WTC11 (cell line): ENCODE results near the gene SP2. TPM values are rescaled to one million over a fixed set of nuclear protein-coding genes. Genes with fewer than 3 reads are reported as not detected.

ENCODE experiments used
- ATAC-seq: fragments of 200-7000 bp; cut with Tn5 transposase; 2 replicates; pipeline ENCODE4 v1.10.0; 2021; ENCODE audit warnings: mild to moderate bottlenecking, moderate library complexity
- CTCF ChIA-PET: fragments of 300-600 bp; sonication (Branson Sonifier 250); formaldehyde crosslinking; loops from one replicate; lab custom pipeline; 2021; ENCODE audit warnings: antibody characterized with exemption; lab: Charles Lee
- POLR2A ChIA-PET: fragments of 350-600 bp; sonication (Branson Sonifier 250); formaldehyde crosslinking; loops from one replicate; lab custom pipeline; 2021; ENCODE audit warnings: antibody characterized with exemption; lab: Charles Lee
- DNase-seq: peaks from one replicate; pipeline ENCODE4 v3.0.0; 2021; ENCODE audit warnings: low spot score
- H3K27ac Mint-ChIP-seq: 2 replicates; pipeline ENCODE4 v1.8.0; 2021; ENCODE audit warnings: mixed read lengths
- H3K27me3 Mint-ChIP-seq: 2 replicates; pipeline ENCODE4 v1.8.0; 2021; ENCODE audit warnings: low read depth, mild to moderate bottlenecking, moderate library complexity, mixed read lengths
- H3K36me3 Mint-ChIP-seq: 2 replicates; pipeline ENCODE4 v1.8.0; 2021; ENCODE audit warnings: mixed read lengths
- H3K4me1 Mint-ChIP-seq: 2 replicates; pipeline ENCODE4 v1.8.0; 2022; ENCODE audit warnings: mixed read lengths
- H3K4me3 Mint-ChIP-seq: 2 replicates; pipeline ENCODE4 v1.8.0; 2021; ENCODE audit warnings: mild to moderate bottlenecking, moderate library complexity, mixed read lengths
- H3K9me3 Mint-ChIP-seq: 2 replicates; pipeline ENCODE4 v1.8.0; 2021; ENCODE audit warnings: mixed read lengths
- AR ChIP-seq: fragments of 250-450 bp; sonication (Bioruptor Pico); IDR thresholded peaks from 2 replicates; pipeline ENCODE4 v1.9.0; 2021; ENCODE audit warnings: mild to moderate bottlenecking
- ARID4B ChIP-seq: sonication (generic); formaldehyde crosslinking; IDR thresholded peaks from 2 replicates; pipeline ENCODE4 v1.8.0; 2023; ENCODE audit warnings: missing genetic modification reagents, mild to moderate bottlenecking, borderline replicate concordance
- CREB1 ChIP-seq: sonication (generic); formaldehyde crosslinking; IDR thresholded peaks from 2 replicates; pipeline ENCODE4 v1.8.0; 2023; ENCODE audit warnings: mild to moderate bottlenecking, missing genetic modification reagents
- ERG ChIP-seq: fragments of 250-450 bp; sonication (Bioruptor Pico); IDR thresholded peaks from 2 replicates; pipeline ENCODE4 v1.8.0; 2021; ENCODE audit warnings: mild to moderate bottlenecking
- ETV6 ChIP-seq: sonication (generic); formaldehyde crosslinking; IDR thresholded peaks from 2 replicates; pipeline ENCODE4 v1.8.1; 2022; ENCODE audit warnings: mild to moderate bottlenecking, missing genetic modification reagents
- FOXP4 ChIP-seq: sonication (generic); formaldehyde crosslinking; IDR thresholded peaks from 2 replicates; pipeline ENCODE4 v1.8.0; 2022; ENCODE audit warnings: mild to moderate bottlenecking, missing genetic modification reagents
- IRF2 ChIP-seq: sonication (generic); formaldehyde crosslinking; IDR thresholded peaks from 2 replicates; pipeline ENCODE4 v1.8.0; 2022; ENCODE audit warnings: low read depth, missing genetic modification reagents, borderline replicate concordance
- JAZF1 ChIP-seq: fragments of 250-450 bp; sonication (Bioruptor Pico); IDR thresholded peaks from 2 replicates; pipeline ENCODE4 v1.9.0; 2021; ENCODE audit warnings: moderate library complexity, mild to moderate bottlenecking, inconsistent platforms
- RORB ChIP-seq: fragments of 250-450 bp; sonication (Bioruptor Pico); IDR thresholded peaks from 2 replicates; pipeline ENCODE4 v1.9.0; 2021; ENCODE audit warnings: mild to moderate bottlenecking
- SMAD3 ChIP-seq: sonication (generic); formaldehyde crosslinking; IDR thresholded peaks from 2 replicates; pipeline ENCODE4 v1.8.0; 2022; ENCODE audit warnings: missing genetic modification reagents, mild to moderate bottlenecking, borderline replicate concordance
- SOX15 ChIP-seq: fragments of 250-450 bp; sonication (Bioruptor Pico); IDR thresholded peaks from 2 replicates; pipeline ENCODE4 v1.9.0; 2021; ENCODE audit warnings: mild to moderate bottlenecking
- SP1 ChIP-seq: sonication (generic); formaldehyde crosslinking; conservative IDR thresholded peaks from 2 replicates; pipeline ENCODE4 v1.8.1; 2022; ENCODE audit warnings: missing genetic modification reagents
- ZMAT4 ChIP-seq: fragments of 250-450 bp; sonication (Bioruptor Pico); IDR thresholded peaks from 2 replicates; pipeline ENCODE4 v1.9.0; 2021; ENCODE audit warnings: mild to moderate bottlenecking
- ZNF121 ChIP-seq: sonication (generic); formaldehyde crosslinking; IDR thresholded peaks from 2 replicates; pipeline ENCODE4 v1.8.0; 2023; ENCODE audit warnings: missing genetic modification reagents
- ZNF232 ChIP-seq: sonication (generic); formaldehyde crosslinking; IDR thresholded peaks from 2 replicates; pipeline ENCODE4 v1.8.0; 2022; ENCODE audit warnings: mild to moderate bottlenecking, missing genetic modification reagents
- ZNF281 ChIP-seq: sonication (generic); formaldehyde crosslinking; IDR thresholded peaks from 2 replicates; pipeline ENCODE4 v1.8.0; 2023; ENCODE audit warnings: mild to moderate bottlenecking, missing genetic modification reagents
- ZNF425 ChIP-seq: fragments of 250-450 bp; sonication (Bioruptor Pico); conservative IDR thresholded peaks from 2 replicates; pipeline ENCODE4 v1.9.0; 2021; ENCODE audit warnings: mild to moderate bottlenecking
- total RNA-seq: library from RNA; stranded (reverse); gene quantifications from 3 replicates; pipeline ENCODE4 v1.2.3, GENCODE V29; 2021

Gene SP2
- total RNA-seq, 1 experiment from 2014 or later: 9.9 TPM

GRCh38 chr17:47973541-47973940 is 77.5 kb downstream of the SP2 start:
- ChIA-PET CTCF (interaction anchor here (1.1 to 7.3 kb wide), 2 partner anchors 27 to 42 kb away, joined by 5 to 242 read pairs; no protein-coding TSS in a partner anchor), POLR2A (no interaction called here)
- no peak for TF ChIP-seq ZNF281
- TF ChIP-seq AR: no peak
- TF ChIP-seq FOXP4: no peak
- no peak for TF ChIP-seq ZNF121 (CRISPR knock-in tag)
- no peak for TF ChIP-seq CREB1 (CRISPR knock-in tag)
- no peak for TF ChIP-seq ZNF232
- TF ChIP-seq SOX15: no peak
- no peak for TF ChIP-seq ERG
- TF ChIP-seq JAZF1 (CRISPR knock-in tag): no peak
- TF ChIP-seq ARID4B (CRISPR knock-in tag): no peak
- no peak for TF ChIP-seq ZMAT4 (CRISPR knock-in tag)
- no peak for TF ChIP-seq ZNF425 (CRISPR knock-in tag)
- TF ChIP-seq RORB (CRISPR knock-in tag): no peak
- TF ChIP-seq SP1 (CRISPR knock-in tag): no peak
- no peak for TF ChIP-seq IRF2 (CRISPR knock-in tag)
- TF ChIP-seq SMAD3 (CRISPR knock-in tag): no peak
- TF ChIP-seq ETV6 (CRISPR knock-in tag): no peak
- no peak overlapping the region for H3K27ac Mint-ChIP-seq
- H3K27me3 Mint-ChIP-seq: peaks cover 10% of the 10 kb centered on the region
- no peaks in the 10 kb centered on the region for H3K9me3 Mint-ChIP-seq
- no peak overlapping the region for H3K4me3 Mint-ChIP-seq
- DNase-seq: no peak
- ATAC-seq: no peak
- peaks cover 14% of the 10 kb centered on the region for H3K4me1 Mint-ChIP-seq
- peaks cover 31% of the 10 kb centered on the region for H3K36me3 Mint-ChIP-seq
